GM21367 (cell line): ENCODE measurements around the gene JOSD2.
"Not testable (repeated sequence)": the region's sequence is repeated elsewhere in the genome, so short reads cannot be mapped to it uniquely, and the experiment has no call there.

Source experiments
- ATAC-seq: cut with Tn5 transposase; IDR thresholded peaks from one replicate; pipeline ENCODE4 v1.9.1; 2021; ENCODE audit not compliant: unreplicated experiment

The JOSD2 gene

GRCh38 chr19:50547385-50548190, 36.6 kb upstream of the JOSD2 start:
- no peak for ATAC-seq

DNA sequence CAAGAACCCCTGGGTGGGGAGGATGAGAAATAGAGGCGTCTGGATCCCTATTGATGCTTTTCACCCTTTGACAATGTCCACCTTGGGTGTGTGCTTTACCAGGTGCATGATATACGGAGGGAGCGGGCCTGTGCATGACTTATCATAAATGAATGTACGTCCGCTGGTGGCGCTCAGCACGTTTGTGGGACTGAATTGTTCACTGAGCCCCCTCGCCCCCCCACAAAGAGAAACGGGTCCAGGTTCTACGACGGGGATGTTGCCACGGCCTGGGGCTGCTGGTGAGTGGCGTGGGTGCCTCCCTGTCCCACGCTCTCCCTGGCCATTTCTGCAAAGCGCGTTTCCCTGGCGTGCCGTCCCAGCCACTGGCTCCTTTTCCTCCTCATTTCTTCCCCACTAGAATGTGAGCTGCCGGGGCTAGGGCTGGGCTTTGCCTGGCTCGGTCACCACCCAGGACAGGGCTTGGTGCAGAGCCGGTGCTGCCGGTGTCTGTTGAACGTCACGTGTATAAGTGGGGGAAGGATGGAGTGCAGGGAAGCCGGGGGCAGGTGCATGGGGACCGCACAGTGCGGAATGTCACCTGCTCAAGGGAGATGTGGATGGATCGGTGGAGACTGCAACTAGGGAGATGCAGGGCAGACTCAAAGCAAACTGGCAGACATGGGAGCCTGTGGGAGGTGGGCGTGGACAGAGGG, 35.7 kb upstream of the JOSD2 start:
- ATAC-seq: no peak

DNA sequence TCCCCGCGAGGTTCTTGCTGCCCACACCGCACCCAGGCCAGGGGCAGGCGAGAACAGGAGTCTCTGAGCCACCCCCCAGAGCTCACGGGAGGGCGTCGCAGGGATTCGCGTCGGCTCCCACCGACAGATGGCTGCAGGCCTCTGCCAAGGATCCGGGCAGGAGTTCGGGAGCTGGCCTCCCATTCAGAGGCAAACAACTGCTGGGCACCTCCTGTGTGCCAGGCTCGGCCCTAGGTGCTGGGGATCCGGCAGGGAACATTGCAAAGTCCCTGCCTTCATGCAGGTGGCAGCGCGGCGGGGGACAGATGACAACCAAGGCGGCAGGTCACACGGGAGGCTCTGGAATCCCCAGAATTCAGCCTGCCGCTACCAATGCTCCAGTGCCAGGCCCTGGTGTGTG, 32.0 kb upstream of the JOSD2 start:
- no peak for ATAC-seq

DNA sequence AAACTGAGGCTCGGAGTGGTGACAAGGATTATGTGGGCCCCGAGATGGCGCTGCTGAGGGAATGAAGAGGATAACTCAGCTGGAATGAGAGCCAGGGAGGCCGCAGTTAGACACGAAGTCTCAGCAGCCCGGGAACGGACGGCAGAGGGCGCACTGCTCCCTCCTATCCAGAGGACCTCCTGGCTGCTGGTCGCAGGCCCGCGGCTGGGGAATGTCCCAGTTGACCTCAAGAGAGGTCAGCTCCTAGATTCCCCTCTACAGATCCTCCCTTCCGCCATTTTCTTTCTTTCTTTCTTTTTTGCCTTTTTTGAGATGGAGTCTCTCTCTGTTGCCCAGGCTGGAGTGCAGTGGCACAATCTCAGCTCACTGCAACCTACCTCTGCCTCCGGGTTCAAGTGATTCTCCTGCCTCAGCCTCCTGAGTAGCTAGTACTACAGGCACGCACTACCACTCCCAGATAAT, 26.8 kb upstream of the JOSD2 start:
- no peak for ATAC-seq

GRCh38 chr19:50537306-50537685, 26.3 kb upstream of the JOSD2 start:
- no peak for ATAC-seq

DNA sequence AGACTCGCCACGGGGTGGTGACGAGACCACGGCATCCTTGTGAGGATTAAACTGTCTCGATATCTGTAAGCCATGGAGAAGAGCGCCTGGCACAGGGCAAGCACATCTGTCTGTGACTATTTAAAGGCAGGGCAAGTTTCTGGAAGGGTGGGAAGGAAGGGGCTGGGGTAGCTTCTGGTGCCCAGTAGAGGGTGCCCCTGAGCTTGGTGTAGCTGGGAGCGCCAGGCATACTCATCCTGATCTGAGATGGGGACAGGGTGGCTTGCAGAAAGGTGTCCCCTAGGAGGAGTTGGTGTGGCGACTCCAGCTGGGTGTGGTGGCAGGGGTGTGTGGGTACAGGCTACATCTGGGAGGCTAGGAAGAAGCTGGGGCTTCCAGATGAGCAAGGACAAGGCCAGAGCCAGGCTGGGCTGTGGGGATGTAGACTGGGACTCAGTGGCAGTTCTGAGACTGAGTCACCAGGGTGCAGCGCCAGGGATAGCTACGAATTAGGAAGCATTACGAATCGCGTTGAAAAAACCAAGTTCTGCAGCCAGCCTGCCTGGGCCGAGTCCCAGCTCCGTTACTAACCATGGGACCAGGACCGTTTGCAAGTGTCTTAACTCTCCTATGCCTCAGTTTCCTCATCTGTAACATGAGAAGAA, 25.8 kb upstream of the JOSD2 start:
- ATAC-seq: no peak

- no peak for ATAC-seq
Measured at GRCh38 chr19:50535672-50536187, 24.7 kb upstream of the JOSD2 start.

- no peak for ATAC-seq
Measured at GRCh38 chr19:50534478-50534877, 23.5 kb upstream of the JOSD2 start.

GRCh38 chr19:50532952-50533351, 22.0 kb upstream of the JOSD2 start:
- ATAC-seq: no peak

DNA sequence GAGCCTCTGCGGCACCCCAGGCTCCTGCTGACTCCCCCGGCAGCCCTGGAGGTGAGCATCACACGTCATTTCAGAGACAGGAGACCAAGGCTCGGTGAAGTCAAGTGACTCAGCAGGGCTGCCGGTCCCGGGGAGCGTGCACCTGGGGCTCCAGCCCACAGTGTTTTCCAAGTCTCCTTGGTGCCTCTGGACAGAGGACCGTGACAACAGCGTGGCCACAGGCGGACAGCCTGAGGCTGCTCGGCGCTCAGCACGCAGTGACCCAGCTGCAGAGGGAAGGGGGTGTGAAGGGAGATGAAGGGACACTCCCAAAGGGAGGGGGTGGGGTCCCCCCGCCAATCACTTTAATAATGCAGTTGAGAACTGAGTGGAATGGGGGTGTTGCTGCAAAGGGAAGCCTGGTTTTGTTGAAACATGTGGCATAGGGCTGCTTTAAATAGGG, 20.2 kb upstream of the JOSD2 start:
- no peak for ATAC-seq

DNA sequence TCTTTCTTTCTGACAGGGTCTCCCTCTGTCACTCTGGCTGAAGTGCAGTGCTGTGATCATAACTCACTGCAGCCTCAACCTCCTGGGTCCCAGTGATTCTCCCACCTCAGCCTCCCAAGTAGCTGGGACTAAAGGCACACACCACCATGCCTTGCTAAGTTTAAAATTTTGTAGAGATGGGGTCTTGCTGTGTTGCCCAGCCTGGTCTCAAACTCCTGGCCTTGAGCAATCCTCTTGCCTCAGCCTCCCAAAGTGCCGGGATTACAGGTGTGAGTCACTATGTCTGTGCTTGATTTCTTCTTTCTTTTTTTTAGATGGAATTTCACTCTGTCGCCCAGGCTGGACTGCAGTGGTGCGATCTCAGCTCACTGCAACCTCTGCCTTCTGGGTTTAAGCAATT, 17.1 kb upstream of the JOSD2 start:
- not testable (repeated sequence) for ATAC-seq

DNA sequence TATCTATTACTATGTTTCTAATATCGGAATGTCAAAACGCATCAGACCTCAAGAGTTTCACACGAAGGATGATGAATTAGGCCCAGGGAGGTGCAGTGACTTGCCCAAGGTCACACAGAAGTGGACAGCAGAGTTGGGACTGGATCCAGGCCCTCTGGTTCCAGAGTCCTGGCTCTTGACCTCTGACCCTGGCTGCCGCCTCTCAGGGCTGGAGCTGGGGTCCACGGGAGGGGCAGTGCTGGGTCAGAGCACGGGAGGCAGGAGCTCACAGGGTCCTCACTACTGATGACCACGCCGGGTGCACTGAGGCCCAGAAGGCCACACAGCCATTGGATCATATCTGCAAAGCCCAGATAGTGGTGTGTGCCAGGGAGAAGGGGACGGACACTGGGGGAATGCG, 11.9 kb upstream of the JOSD2 start:
- no peak for ATAC-seq

DNA sequence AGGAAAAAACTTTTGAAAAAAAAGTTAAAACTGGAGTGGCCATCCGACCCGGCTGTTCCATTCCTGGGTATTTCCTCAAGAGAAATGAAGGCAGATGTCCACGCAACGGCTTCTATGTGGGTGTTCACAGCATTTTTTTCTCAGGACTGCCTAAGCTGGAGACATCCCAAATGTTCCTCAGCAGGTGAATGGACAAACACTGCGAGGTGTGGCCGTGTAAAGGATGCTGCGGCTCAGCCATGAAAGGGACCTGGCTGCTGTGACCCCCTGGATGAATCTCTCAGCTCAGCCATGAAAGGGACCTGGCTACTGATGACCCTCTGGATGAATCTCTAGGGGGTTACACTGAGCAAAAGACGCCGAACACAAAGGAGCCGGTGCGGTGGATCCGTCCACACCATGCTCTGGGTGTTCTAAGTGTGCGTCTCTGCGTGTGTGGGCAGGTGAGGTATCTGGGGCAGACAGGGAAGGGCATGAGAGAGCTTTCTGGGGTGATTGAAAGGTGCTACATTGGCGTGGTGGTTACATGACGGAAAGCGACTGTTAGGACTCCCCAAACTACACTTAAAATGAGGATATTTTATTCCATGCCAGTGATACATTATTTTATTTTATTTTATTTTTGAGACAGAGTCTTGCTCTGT, 10.0 kb upstream of the JOSD2 start:
- no peak for ATAC-seq

- ATAC-seq: no peak
Measured at GRCh38 chr19:50519006-50519575, 8.1 kb upstream of the JOSD2 start.

DNA sequence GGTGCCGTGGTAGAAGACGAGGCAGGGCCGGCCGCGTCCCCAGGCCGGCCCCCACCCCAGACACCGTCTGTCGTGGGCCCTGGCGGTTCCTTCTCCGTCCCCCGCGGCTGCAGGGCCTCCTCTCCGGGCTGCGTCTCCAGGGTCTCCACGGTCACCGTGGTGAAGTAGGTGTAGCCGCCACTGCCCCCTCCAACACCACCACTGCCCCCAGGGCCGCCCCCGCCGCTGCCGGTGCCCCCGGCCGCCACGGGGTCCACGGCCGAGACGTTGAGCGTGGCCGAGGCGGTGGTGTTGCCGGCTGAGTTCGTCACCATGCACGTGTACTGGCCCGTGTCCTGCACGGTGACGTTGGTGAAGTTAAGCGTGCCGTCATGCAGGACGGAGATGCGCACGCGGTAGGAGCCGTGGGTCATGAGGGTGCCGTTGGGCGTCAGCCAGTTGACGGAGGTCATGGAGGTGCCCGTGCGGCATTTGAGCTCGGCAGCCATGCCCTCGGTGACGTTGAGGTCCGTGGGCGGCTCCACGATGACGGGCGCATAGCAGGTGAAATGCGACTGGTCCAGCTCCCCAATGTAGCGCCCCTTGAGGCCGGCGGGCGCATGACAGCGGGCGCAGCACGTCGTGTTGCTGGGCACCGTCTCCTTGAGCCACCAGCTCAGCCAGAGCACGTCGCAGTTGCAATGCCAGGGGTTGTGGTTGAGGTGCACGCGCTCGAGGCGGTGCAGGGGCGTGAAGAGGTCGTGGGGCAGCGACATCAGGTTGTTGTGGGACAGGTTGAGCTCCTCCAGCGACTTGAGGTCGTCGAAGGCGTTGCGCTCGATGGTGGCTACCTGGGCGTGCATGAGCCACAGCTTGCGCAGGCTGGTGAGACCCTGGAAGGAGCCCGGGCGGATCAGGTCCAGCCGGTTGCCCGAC, 7.4 kb upstream of the JOSD2 start:
- ATAC-seq: no peak

GRCh38 chr19:50517704-50518075, 6.7 kb upstream of the JOSD2 start:
- ATAC-seq: no peak

GRCh38 chr19:50516964-50517703, 6.1 kb upstream of the JOSD2 start:
- ATAC-seq: no peak

DNA sequence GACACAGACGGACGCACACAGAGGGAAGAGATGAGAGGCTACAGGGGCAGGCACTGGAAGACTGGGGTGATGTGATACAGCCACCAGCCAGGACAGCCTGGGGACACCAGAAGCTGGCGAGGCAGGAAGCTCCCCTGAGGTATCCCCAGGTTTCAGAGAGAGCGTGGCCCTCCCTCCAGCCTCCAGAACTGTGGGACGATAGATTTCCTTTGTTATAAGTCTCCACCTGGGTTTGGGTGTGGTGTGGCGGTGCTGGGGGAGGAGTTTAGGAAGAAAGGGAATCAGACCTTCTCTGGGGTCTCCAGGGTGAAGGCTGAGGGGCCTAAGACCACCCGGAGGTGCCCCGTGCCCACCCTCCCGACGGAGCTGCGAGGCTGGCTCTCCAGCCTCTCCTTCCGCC, 5.5 kb upstream of the JOSD2 start:
- no peak for ATAC-seq

- no peak for ATAC-seq
Measured at GRCh38 chr19:50515168-50515561, 4.2 kb upstream of the JOSD2 start.
